ENCODE data around the gene MROH7. TPM values are rescaled to one million over a fixed set of nuclear protein-coding genes. Genes with fewer than 3 reads are reported as not detected.

Gene MROH7
- total RNA-seq, 4 donors from 2014 or later, result 2.0 to 5.7 (median 3.8) TPM

GRCh38 chr1:54603241-54603640 is 38.3 kb upstream of the MROH7 start:
- 81% methylated on average over 4 of the region's 6 CpGs for WGBS
- H3K9me3 ChIP-seq, result no peaks in the 10 kb centered on the region
- TF ChIP-seq POLR2AphosphoS5 (IDR thresholded peaks at IDR 0.05) (no peak), POLR2A (IDR thresholded peaks at IDR 0.05) (no peak), EP300 (IDR thresholded peaks at IDR 0.05) (no peak), CTCF (IDR thresholded peaks at IDR 0.05) (no peak)
- no peak for DNase-seq (ENCODE audit: low spot score in 2 of 2)
- no peak overlapping the region for H3K27ac ChIP-seq
- H3K36me3 ChIP-seq, result peaks cover 2% of the 10 kb centered on the region
- no peaks in the 10 kb centered on the region for H3K4me1 ChIP-seq
- no peaks in the 10 kb centered on the region for H3K27me3 ChIP-seq
- no peak overlapping the region for H3K4me3 ChIP-seq

GRCh38 chr1:54604051-54604450 is 37.5 kb upstream of the MROH7 start:
- H3K4me3 ChIP-seq, result no peak overlapping the region
- no peaks in the 10 kb centered on the region for H3K27me3 ChIP-seq
- TF ChIP-seq EP300 (IDR thresholded peaks at IDR 0.05) (no peak), POLR2AphosphoS5 (IDR thresholded peaks at IDR 0.05) (no peak), CTCF (IDR thresholded peaks at IDR 0.05) (no peak), POLR2A (IDR thresholded peaks at IDR 0.05) (no peak)
- H3K4me1 ChIP-seq, result no peaks in the 10 kb centered on the region
- WGBS, result 68% methylated on average over 5 of the region's 7 CpGs
- H3K9me3 ChIP-seq, result no peaks in the 10 kb centered on the region
- peaks cover 2% of the 10 kb centered on the region for H3K36me3 ChIP-seq
- no peak overlapping the region for H3K27ac ChIP-seq
- no peak for DNase-seq (ENCODE audit: low spot score in 2 of 2)

GRCh38 chr1:54604572-54605370 is 36.8 kb upstream of the MROH7 start:
- DNase-seq (ENCODE audit: low spot score in 2 of 2), result peak in 1 of 2 donors; percentile 46
- TF ChIP-seq POLR2AphosphoS5 (IDR thresholded peaks at IDR 0.05), result no peak
- no peak for TF ChIP-seq POLR2A (IDR thresholded peaks at IDR 0.05)
- TF ChIP-seq CTCF (IDR thresholded peaks at IDR 0.05), result no peak
- TF ChIP-seq EP300 (IDR thresholded peaks at IDR 0.05), result no peak
- no peaks in the 10 kb centered on the region for H3K4me1 ChIP-seq
- H3K27ac ChIP-seq, result no peak overlapping the region
- no peaks in the 10 kb centered on the region for H3K9me3 ChIP-seq
- no peaks in the 10 kb centered on the region for H3K27me3 ChIP-seq
- H3K36me3 ChIP-seq, result peaks cover 2% of the 10 kb centered on the region
- 63% methylated on average over 12 of the region's 13 CpGs for WGBS
- H3K4me3 ChIP-seq, result no peak overlapping the region

GRCh38 chr1:54606096-54606989 is 35.2 kb upstream of the MROH7 start:
- Histone ChIP-seq H3K36me3 (peaks cover under 1% of the 10 kb centered on the region), H3K27me3 (no peaks in the 10 kb centered on the region), H3K9me3 (no peaks in the 10 kb centered on the region), H3K4me3 (no peak overlapping the region), H3K4me1 (no peaks in the 10 kb centered on the region), H3K27ac (no peak overlapping the region)
- peak in 1 of 2 donors; percentile 13 for DNase-seq (ENCODE audit: low spot score in 2 of 2)
- 82% methylated on average over 9 of the region's 9 CpGs for WGBS
- TF ChIP-seq POLR2AphosphoS5 (IDR thresholded peaks at IDR 0.05), result no peak
- no peak for TF ChIP-seq CTCF (IDR thresholded peaks at IDR 0.05)
- no peak for TF ChIP-seq EP300 (IDR thresholded peaks at IDR 0.05)
- TF ChIP-seq POLR2A (IDR thresholded peaks at IDR 0.05), result no peak

GRCh38 chr1:54606990-54607325 is 34.6 kb upstream of the MROH7 start:
- TF ChIP-seq EP300 (IDR thresholded peaks at IDR 0.05) (no peak), POLR2A (IDR thresholded peaks at IDR 0.05) (no peak), POLR2AphosphoS5 (IDR thresholded peaks at IDR 0.05) (no peak), CTCF (IDR thresholded peaks at IDR 0.05) (no peak)
- H3K9me3 ChIP-seq, result no peaks in the 10 kb centered on the region
- peak in 1 of 2 donors; percentile 45 for DNase-seq (ENCODE audit: low spot score in 2 of 2)
- H3K4me1 ChIP-seq, result no peaks in the 10 kb centered on the region
- H3K27me3 ChIP-seq, result no peaks in the 10 kb centered on the region
- WGBS, result 94% methylated on average over 12 of the region's 13 CpGs
- no peak overlapping the region for H3K4me3 ChIP-seq
- no peak overlapping the region for H3K27ac ChIP-seq
- H3K36me3 ChIP-seq, result no peaks in the 10 kb centered on the region
